ENCODE data around the gene HS3ST5.
"Not testable (repeated sequence)": the region's sequence is repeated elsewhere in the genome, so short reads cannot be mapped to it uniquely, and the experiment has no call there.

HS3ST5 gene

DNA sequence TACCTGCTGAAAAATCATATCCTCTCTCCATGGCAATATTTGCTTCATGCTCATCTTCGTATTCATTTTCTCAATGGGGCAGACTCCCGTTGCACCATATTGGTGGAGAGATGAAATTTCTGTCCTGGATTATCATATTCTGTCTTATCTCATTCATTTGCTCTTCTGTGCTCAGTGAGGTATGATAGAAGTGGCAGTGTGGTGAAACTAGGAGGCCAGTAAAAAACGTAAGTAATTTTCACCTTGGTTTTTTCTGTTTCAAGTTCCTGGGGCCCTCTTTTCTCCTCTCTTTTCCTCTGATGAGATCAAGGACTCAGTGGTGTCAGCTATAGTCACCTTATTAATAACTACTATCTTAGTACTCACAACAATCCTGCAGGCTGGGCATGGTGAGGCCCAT is 189.4 kb downstream of the HS3ST5 start:
- DNase-seq (ENCODE audit: low read depth in 2 of 2) = no peak

DNA sequence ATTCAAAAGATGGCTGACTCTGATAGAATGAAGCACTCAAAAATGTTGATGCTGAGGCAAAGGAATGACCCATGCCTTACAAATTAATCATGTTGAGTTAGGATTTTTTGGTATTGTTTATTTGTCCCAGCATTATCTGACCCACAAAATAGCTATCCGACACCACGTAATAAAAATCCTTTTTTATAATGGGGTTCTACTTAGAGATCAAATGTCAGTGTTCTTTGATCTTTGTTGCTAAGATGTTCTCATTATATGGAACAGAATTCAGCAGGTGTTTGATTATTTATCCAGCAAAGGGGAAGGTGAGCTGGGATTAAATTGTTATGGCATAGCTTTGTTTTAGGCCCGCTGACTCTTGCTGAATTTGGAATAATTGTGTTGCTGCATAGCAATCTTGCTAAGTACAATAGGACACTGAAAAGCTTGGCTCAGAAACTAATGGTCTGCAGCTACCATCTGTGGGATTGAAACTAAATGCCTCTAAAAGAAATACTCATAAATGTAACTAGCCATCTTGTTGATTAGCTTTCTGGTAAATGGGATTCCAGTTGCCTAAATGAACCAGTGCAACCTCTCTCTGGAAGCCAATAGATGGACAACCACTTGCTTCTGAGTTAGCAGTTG is 191.6 kb downstream of the HS3ST5 start:
- DNase-seq (ENCODE audit: low read depth in 2 of 2) = no peak

DNA sequence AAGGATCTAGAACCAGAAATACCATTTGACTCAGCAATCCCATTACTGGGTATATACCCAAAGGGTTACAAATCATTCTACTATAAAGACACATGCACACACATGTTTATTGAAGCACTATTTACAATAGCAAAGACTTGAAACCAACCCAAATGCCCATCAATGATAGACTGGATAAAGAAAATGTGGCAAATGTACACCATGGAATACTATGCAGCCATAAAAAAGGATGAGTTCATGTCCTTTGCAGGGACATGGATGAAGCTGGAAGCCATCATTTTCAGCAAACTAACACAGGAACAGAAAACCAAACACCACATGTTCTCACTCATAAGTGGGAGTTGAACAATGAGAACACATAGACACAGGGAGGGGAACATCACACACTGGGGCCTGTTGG is 193.6 kb downstream of the HS3ST5 start:
- DNase-seq (ENCODE audit: low read depth in 2 of 2) = not testable (repeated sequence)

DNA sequence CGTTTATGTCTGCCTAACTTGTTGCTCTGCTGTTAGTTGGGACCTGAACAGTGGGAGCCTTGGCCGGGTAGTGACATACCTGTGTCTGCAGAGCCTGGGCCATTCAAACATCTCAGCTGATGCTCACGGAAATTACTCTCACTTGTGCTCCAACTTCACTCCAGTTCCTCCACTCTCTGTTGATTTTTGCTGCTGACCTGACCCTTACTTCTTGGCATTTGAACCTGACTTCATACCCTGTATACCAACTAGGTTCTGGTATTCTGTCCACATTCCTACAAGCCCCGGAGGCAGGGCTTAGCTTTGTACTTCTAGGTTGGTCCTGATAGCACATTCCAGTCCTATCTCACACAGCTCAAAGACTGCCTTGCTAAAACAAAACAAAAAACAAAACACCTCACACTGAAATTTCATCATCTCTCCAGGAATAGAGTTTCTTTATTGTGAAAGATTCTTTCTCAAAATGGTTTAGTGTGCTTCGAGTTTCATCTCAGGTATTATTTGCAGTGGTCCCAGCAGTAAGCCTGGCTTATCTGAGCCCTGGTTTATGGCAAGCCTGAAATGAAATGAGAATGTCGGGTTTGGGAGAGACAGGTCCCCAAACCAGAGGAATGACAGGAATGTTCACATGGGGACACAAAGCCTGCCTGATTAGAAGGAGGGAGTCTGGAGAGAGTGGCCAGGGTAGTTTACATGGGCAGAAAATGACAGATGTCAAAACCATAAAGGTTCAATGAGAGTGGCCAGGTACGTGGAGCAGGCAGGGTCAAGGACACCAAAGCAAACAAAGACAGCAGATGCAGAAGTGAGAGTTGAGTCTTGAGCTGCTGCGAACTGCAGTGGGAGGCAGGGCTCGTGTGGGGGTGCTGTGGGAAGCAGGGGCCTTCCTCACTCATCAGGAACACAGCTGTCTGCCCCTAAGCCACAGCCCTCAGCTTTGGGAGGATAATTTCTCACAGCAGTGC is 197.7 kb downstream of the HS3ST5 start:
- DNase-seq (ENCODE audit: low read depth in 2 of 2) = no peak

DNA sequence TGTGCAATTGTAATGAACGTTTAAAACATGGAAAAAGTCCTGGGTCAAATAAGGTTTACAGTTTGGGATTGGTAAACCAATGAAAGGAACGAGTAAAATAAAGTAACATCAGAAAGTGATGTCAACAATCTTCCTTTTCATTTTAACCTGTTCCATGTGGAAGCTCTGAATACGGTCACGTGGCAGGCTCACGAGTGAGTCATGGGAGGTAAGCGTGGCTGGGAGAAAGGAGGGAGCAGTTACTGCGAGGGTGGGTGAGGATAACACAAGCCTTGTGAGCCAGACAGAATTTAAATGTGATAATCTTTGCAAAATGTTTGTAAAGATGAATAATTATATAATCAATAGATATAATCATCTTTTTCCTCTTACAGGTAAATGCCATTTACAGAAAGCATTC is 200.6 kb downstream of the HS3ST5 start:
- no peak for DNase-seq (ENCODE audit: low read depth in 2 of 2)

DNA sequence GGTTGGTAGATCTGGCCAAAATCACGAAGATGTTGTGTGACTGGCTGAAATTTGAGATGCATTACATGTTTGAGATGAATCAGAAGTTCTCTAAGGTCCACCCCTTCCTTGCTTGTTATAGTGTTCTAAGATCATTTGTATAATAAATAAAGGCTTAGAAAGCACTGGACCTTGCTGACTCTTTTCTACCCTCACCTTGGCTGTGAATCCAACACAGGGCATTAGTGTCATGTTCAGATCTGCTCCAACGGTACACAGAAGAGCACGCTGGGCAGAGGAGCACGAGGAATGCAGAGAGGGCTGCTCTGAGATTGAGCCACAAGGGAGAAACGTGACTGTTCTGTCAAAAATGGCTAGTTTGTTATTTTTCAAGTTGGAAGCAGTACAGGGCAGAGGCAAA is 202.4 kb downstream of the HS3ST5 start:
- no peak for DNase-seq (ENCODE audit: low read depth in 2 of 2)

DNA sequence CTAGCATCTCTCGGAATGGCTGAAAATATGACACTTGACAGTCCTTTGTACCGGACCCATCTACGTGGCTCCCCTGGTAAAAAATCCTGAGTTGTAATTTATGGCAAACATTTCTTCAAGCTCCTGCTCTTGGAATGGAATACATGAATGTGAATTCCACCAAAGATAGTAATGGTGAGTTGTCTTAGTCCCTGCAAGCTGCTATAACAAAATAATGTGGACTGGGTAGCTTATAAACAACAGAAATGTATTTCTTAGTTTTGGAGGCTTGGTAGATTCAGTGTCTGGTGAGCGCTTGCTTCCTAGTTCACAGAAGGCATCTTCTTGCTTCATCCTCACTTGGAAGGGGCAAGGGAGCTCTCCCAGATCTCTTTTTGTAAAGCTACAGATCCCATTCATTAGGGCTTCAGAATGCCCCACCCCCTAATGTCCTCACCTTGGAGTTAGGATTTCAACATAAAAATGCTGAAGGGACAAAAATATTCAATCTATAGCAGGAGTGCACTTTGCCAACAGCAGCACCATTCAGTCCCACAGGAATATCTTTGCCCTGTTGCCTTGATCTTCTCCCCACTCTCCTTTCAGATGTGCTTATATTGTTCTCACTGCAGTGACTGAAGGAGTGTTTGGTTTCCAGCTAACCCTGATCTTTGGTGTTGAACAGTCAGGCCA is 204.1 kb downstream of the HS3ST5 start:
- DNase-seq (ENCODE audit: low read depth in 2 of 2) = no peak

DNA sequence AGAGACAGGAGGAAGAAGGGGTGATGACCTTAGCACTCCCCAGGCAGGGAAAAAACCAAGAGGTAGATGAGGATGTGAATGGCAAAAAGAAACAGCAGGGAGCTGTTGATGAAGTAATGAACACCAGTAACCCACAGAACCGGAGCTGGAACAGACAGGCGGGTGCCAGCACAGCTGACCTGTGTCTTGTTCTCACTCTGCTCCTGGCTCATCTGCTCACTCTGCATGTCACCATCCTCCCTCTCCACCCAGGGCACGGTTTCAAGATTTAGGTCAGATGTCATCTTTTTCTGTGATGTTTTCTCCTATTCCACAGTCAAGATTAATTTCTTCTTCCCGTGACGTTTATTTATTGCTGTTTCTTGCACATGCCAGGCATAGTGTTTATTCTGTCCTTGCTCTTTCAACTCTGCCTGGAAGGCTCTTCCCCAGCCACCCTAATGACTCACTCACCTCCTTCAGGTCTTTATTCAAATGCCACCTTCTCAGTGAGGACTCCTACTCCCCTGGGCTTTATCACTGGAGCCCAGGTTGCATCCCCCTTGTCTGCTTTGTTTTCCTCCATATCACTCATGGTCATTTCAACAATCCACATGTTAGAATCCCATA is 207.4 kb downstream of the HS3ST5 start:
- DNase-seq (ENCODE audit: low read depth in 2 of 2) = no peak

DNA sequence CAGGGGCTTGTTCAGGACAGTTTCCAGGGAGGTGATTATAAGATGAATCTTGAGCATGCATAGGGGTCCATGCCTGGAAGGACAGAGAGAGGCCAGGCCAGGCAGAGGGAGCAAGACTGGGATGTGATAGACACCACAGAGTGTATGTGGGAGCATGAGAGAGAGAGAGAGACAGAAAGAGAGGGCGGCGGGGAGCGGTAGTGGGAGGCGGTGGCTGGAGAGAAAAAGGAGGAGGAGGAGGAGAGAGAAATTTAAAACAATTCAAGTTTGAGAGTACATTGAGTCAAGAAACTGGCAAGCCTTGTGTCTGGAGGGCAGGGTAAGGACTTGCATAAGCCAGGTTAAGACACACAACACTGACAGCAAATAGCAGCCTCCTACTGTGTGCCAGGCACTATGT is 209.0 kb downstream of the HS3ST5 start:
- no peak for DNase-seq (ENCODE audit: low read depth in 2 of 2)

DNA sequence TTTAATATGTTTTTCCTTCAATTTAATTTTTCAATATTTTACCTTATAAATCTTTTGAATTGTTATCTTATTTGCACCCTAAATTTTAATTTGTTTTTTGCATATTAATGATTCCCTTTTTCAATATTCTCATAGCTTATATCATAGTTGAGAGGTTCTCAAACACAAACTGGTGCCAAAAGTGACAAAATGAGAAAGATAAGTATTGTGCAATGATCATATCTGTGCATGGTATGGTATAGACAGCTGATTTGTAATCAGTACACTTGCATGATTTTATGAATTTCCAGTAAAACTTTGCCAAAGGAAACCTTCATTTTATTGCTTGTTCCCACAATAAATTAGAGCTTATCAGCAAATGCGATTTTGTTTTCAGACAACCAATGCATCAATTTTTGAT is 210.9 kb downstream of the HS3ST5 start:
- DNase-seq (ENCODE audit: low read depth in 2 of 2) = no peak

DNA sequence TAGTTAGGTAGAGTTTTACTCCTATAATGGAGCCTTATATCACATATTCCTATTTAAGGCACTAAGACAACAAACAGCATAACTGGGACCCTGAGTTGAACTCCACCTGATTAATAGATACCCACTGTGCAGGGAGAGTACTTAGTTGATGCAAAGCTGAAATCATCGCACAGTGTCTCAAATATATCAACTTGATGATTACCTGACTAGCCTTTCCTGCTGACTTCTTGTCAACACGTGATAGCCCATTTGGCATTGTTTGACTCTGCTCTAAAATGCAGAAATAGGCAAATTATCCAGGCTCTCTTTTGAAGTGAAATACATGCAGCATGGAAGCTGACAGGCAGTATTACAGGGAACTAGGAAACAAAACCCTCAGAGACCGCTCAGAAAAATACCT is 217.2 kb downstream of the HS3ST5 start:
- no peak for DNase-seq (ENCODE audit: low read depth in 2 of 2)

DNA sequence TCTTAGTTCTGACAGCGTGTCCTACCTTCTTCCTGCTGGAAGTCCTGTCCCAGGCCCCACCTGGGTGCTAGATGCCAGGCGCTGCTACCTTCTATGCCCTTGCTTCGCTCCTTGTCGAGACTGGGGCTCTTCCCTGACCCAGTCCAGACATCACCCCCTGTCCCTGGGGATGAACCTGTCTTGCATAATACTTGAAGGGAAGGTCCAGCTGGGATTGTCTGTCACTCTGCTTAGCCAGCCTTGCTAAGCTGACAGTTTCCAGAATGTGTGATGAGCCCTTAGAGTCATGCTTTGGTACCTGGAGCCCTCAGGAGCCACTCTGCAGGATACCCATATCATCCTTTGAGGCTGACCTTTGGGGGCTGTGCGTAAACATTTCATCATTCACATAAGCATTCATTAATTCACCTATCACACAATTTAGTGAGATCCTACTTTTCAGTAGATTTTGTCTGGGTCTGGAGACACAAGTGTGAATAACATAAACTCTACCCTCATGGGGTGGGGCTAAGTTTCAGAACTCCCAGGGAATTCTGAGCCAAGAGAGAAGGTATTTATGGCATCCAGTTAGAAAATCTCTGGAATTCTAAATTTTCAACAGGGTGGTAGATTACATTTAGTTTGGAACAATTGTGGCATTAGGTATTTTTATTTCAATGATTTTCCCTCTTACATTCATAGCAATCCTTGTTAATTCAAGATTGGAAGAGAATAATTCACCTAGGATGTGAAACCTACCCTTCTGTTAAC is 220.7 kb downstream of the HS3ST5 start:
- DNase-seq (ENCODE audit: low read depth in 2 of 2) = no peak

DNA sequence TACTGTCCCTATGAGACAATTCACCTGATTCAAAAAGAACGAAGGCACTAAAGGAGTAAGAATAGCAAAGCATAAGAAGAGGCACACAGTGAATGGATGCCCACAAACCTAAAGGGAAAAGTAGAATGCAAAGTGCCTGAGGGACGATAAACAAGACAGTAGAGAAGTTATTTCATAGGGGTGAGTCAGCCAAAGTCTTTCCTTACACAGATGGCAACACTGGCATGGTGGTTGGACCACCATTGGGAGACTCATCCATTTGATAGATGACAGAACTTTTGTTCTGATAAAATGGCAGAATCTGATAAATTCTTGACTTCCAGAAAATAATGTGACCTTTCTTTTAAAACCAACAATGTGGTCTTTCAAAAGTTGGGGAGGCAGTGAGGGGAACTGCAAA is 223.8 kb downstream of the HS3ST5 start:
- DNase-seq (ENCODE audit: low read depth in 2 of 2) = no peak

DNA sequence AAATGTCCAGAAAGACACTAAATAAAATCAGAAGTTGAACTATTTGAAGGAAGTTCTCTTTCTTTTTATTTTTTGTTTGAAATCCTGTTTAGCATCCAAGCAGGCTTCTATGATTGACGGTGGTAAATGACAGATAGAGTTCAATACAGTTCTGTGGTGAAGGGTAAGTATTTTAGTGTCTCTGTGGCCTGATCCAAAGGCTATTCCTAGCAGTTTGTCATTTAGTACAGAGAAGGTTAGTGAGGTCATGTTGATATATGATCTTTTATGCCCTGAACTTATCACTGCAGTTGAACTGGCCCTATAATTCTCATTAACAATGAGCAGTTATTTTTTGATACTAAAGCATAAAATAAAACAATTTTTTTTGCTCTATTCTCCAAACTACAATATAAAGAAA is 227.2 kb downstream of the HS3ST5 start:
- DNase-seq (ENCODE audit: low read depth in 2 of 2) = no peak

DNA sequence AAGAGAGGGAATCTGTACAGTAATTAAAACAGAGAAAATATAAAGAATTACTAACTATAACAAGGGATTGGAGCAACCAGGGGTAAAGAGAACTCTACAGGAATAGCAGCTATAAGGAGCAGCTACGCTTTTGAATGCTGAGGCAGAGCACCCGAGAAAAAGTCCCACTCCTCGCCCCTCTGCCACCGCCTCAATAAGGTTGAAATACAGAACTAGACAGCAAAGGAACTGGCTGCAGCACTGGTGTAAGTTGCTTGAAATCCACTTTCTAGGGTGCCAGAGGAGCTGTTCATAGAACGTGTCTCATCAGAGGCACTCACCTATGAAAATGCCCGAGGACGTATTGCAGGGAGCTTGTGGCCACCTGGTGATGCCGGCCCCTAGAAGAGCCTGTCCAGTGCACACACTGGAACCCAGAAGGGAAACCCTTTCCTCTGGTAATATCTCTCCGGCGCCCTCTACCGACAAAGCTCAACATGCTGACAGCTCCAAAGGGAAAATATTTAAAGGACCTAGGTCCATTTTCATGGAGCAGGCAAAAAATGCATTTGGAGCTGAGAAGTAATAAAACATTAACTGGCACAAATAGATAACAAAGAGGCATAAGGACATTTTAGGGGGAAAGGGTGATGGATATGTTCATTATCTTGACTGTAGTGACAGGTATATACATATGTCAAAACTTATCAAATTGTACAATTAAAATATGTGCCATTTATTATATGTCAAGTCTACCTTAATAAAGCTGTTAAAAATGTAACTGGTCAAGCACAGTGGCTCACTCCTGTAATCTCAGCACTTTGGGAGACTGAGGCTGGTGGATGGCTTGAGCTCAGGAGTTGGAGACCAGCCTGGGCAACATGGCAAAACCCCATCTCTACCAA is 234.5 kb downstream of the HS3ST5 start:
- DNase-seq (ENCODE audit: low read depth in 2 of 2) = peak; percentile 15 to 23

DNA sequence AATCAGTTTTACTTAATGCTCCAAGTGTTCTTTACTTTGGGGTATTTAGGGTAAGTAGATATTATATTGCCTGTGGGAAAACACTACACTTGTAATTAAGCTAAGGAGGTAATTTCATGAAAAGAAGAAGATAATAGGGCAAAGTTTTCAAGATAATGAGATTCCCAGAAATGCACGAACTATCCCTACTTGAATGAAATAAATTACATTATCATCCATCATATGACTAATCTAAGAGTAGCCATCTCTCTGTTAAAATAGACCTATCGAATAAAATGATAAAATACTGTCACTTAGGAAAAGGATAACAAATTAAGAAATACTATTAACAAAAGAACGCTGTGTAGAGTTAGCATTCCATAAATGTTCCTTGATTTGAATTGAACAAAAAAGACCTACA is 236.8 kb downstream of the HS3ST5 start:
- DNase-seq (ENCODE audit: low read depth in 2 of 2) = no peak

DNA sequence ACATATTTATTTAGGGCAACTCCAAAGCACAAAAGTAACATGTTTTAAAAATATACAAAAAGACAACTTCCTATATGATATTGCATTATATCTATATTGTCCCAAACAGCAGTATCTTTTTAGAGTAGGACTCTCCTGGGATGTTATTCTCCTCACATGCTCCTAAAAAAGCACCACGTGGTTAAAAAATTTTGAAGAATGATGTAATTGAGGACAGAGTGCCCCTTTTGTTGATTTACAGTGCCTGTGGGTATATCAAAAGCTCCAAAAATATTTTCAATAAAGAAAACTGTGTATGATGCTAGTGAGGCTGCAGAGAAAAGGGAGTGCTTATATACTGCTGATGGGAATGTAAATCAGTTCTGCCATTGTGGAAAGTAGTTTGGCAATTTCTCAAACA is 241.6 kb downstream of the HS3ST5 start:
- no peak for DNase-seq (ENCODE audit: low read depth in 2 of 2)

DNA sequence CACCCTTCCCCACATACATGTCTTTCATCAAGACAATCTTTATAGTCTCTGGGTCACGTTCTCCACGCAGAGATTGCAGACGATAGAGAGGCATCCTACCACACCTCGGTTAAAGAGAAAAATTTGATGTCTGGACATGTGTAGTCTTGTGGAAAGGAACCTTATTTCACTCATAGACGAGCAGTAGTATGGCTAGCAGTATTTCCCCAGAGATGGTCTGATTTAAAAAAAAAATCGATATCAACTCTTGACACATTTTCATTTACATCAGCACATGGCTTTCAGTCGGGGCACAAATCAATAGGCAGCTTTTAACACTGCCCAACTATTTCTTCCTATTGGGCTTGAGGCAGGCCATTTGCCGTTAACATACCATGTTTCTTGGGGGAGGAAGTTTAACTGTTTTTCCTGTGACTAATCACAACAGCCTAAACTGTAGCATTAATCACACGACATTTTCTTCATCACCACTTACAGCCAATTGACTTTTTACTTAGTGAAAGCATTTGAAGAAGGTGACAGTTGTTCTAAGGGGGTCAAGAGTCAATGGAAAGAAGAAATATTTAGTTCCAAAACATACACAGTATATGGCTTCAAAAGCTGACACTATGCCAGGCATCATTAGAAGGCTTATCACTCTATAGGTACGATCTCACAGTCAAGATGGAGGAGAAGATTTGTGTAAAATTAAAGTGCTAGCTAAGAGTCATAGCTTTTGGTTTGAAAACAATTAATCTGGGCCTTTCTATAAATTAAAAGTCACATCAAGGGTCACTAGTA is 242.4 kb downstream of the HS3ST5 start:
- no peak for DNase-seq (ENCODE audit: low read depth in 2 of 2)

DNA sequence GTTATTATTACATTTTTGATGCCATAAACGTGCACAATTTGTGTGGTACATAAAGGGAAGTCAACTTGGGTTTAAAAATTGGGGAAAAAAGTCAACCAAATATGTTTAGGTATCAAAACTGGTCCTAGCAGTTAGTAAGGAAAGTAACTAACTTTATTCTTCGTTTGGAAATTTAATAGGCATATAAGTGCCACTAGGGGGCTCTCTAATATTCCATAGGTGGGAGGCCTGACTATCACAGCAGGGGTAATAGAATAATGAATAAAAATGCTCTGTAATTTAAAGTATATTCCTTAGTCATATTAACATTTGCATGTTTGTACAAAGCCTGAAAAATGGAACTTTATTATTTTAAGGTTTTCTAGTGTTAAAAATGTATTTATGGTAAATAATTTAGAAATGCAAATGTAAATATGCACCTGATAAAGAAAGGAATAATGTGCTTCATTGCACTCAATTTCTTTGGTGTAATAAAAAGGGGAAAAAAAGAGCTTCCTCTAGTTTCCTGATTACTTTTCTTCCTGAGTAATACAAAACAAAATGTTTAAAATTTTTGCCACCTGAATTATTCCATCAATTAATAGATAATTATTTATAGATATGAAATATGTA is 246.2 kb downstream of the HS3ST5 start:
- no peak for DNase-seq (ENCODE audit: low read depth in 2 of 2)

All from fibroblast of skin of left biceps (primary cell).